Kidney glomerular epithelial cell (primary cell): ENCODE results near the gene NHSL2.
A peak's percentile ranks its signal among the peaks of the same experiment; 100 is the strongest.
"Not testable (repeated sequence)": the region's sequence is repeated elsewhere in the genome, so short reads cannot be mapped to it uniquely, and the experiment has no call there.

Experiments
- DNase-seq: peaks from one replicate; lab custom pipeline; 2025; lab: John Stamatoyannopoulos, UW

NHSL2 gene

DNA sequence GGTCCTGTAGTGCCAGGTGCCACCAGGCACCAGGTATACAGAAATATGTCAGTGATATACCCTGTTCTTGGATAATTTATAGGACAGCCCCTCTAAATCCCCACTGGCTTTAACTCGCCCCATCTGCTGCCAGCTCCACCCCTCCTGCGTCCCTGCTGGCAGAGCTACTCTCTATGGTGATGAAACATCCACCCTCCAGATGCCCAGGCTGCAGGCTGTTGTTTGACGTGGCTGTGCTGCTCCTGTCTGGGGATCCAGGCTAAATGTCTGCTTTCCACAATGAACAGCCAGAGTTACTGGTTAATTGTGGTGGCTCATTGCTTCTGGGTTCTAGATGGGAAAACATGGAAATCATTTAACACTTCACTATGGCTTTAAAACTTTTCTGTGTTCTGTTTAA lies 12.9 kb downstream of the NHSL2 start:
- DNase-seq, result no peak

DNA sequence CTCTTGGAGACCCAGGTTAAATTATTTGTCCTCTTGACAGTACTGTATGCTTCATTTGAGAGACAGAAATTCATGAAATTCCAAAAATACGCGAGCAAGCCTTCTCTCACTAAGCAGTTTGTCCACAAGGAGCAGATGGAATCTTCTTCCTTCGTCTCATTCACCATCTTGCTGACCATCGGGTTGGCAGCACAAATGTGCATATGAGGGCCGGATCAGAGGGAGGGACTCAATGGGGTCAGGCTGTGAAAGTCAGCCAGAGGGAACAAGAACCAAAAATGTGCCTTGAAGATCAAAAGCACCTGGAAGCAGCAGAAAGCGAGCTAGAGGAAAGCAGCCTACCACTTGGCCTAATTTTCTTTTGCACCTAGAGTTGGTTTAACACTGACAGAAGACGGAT lies 16.4 kb downstream of the NHSL2 start:
- no peak for DNase-seq

DNA sequence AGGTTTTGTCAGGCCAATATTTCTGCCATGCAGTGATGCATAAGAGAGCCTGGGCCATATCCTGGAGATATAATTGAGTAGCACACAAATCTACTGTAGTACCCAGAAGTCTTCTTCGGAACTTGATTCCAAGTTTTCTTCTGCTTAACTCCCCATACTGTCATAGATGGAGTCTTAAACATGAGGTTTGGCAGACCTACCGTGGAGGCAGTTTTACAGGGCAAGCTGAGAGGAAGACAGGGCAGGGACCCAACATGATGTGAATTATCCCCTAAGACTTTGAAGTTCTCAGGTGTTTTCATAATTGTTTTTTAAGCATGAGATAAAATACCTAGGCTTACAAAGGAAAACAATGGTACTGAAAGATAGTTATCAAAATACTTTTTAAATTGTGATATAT lies 18.2 kb downstream of the NHSL2 start:
- DNase-seq, result no peak

DNA sequence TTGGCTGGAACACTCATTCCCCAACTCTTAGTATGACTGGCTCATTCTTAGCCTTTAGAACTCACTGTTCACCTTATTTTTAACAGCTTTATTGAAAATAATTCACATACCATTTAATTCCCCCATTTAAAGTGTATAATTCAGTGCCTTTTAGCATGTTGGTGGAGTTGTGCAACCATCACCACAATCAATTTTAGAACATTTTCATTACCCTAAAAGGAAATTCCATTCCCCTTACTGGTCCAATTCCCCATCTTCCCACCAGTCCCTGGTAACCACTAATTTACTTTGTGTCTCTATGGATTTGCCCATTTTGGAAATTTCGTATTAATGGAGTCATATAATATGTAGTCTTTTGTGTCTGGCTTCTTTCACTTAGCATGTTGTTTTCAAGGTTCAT lies 19.7 kb downstream of the NHSL2 start:
- no peak for DNase-seq

DNA sequence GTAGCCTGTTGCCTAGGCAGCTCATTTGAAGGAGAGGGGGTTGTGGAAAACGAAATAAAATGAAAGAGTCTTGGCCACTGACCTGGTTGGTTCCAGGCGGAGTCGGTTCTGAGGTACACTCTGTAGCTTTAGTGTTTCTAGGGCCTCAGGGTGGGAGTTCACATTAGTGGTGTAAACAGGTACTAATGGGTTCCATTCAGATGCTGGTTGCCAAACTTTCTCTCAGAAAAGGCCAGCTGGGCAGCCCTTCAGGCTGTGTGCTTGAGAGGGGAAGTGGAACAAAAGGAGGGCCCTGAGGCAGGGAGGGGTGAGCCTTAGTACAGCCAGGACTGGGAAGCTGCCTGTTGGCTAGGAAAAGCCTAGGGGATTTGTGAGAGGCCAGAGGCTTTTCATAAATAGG lies 24.8 kb downstream of the NHSL2 start:
- no peak for DNase-seq

DNA sequence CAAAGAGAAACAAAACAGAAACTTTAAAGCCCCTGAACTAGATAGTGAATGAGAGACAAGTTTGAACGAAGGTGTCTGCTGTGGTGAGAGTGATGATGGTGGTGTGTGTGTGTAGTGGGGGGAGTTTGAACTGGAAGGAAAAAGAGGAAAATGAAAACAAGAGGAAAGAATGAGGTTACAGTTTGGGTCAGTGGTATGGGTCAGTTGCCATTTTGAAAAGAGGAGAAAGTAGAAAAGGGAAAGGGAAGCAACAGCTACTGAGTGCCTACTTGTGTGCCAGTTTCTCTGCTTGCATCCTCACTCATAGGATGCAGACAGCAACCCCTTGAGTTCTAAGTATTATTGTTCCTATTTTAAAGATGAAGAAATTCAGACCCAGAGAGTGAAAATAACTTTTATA lies 26.0 kb downstream of the NHSL2 start:
- DNase-seq, result no peak

DNA sequence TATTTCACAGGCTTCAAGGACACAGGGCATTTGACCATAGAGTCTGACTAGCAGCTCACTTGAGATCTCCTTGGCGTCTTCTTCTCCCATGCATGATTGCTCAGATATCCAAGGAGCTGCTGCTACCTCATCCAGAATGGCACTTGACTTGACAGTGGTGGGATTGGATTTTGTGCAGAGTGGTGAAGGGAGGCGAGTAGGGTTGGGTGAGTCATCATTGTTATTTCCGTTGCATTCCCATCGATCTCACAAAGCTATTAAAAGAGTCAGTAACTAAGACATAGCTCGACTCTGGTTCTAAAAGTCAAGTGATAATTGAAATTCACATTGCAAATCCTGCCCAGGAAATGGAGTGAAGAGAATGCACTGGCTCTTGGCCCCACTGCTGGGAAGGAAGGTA lies 27.7 kb downstream of the NHSL2 start:
- DNase-seq, result no peak

DNA sequence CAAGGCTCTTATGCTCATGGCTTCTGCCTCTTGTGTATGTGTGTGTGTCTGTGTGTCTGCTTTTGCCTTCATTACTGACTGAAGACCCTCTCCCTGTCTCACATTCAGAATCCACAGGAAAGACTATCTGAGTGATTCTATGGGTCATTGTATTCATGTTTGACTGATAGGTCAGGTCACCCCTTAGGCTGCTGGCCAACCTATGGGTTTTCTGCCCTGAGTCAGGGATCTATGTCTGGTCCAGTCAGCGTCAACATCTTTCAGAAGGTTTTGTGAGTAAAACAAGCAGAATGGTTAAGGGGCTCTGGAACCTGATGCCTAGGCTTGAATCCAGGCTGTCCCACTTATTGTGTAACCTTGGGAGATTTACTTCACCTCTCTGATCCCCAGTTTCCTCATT lies 30.5 kb downstream of the NHSL2 start:
- DNase-seq, result no peak

DNA sequence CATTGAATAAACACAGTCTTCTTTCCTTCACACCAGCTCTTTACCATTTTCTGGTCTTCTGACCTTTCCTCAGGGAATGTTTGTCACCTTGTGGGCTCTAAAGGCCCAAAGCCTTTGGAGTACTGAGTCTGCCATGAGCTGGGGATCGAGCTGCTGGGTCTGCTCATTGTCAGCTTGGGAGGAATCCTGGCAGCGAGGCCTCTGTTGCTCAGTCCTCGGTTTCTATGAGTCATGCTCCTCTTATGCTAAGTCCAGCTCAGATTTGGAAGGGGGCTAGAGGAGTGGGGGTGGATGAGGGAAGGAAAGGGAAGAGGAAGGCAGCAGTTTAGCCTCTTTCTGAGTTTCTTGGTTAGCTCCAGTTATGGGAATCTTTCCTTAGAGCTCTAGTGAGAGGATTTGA lies 31.1 kb downstream of the NHSL2 start:
- DNase-seq, result no peak

DNA sequence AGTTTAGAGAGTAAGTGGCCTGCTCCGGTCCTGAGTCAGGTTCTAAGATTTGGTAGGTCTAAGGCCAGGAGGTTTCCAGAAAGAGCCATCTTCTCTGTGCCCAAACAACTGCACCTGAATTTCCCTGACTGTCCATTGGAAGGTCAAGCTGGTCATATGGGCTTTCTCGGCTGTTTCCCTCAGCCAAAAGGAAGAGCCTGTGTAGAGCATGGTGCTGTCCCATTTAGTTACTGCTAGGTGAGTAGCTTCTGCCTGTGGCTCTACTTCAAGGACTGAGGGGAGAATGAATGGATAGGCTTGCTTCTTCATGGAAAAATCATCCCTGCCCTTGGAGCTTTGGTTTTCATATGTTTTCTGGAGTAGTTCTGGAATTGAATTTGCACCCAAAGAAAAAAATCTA lies 33.7 kb downstream of the NHSL2 start:
- no peak for DNase-seq

DNA sequence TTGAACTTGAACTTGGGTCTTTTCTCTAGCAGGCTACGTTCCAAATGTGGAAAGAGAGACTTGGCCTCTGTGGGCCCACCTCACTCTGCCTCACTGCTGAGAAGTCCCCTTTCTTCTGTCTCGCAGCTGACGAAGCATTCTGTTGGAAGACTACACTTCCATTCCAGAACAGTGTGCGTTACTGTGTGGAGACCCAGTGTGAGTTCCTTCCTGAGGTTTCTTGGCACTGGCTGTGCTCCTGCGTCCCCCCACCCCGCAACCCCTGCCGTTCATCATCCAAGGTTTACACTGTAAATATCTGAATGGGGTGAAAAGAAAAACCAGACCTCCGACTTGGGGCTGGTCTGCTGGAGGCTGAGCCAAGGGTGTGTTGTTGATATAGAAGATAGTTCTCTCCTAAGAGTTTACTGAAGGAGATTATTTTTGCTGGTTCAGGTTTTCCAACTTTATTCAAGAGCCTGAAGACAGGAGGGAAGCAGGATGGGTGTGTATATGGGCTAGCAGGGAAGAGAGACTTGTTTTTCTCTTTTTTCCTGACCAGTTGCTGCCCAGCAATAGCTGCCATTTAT lies 34.7 kb downstream of the NHSL2 start:
- DNase-seq, result no peak

DNA sequence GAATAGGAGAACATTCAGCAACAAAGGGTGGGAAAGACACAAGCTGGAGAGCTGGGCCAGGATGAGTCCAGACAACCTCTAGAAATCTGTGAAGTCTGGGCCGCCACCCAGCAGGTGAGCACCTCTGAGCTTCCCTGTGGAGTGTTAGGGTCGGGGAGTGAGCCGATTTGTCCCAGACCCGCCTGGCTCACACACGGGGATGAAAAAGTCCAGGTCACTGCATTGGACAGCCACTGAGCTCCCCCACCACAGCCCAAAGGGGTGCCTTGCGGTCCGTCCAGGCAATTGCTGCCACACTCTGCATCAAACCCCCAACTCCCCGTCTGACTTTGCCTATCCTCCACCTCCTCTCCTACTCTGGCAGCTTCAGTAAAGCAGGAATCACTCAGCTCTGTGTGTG lies 38.7 kb downstream of the NHSL2 start:
- no peak for DNase-seq

DNA sequence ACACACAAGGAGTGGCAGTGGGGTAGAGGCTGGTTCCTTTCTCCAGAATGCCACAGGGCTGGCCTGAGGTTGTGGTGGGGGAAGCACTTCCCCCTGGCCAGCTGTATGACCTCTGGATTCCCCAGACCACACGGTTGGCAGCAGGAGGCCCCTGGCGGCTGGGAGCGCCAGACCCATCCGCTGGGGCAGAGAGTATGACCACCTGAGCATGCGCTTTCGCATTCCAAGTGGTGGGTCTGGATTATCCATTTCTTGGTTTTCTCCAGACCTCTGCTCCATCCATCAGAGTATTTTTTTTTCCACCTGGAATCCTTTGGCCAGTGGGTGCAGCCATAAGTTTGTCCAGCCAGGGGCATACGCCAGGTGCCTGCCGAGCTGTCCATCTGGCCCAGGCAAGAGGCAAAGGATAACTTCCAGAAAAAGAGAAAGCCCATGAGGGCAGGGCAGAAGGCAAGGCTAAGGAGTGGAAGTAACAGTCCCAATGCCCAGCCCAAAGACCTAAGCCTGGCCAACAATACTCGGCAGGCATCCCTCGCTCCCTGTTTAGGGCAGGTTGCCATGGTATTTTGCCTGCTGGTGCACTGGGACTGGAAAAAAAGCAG lies 39.3 kb downstream of the NHSL2 start:
- no peak for DNase-seq

DNA sequence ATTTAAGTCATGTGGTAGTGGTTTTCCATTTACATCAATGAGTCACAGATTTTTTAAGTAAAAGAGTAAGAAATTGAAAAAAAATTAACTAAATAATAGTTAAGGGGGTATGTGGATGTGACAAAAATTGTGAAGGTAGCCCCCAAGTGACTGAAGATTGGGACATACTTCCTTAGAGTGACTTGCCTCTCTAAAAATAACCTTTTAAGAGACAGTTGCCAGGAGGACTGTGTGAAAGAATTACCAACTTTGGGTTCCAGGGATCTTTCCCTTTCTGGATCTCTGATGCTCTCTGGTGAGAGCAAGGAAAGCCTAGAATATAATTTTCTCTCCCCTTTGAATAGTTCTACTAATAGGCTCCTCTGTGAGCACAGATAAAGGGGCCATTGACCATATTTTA lies 42.7 kb downstream of the NHSL2 start:
- DNase-seq, result no peak

DNA sequence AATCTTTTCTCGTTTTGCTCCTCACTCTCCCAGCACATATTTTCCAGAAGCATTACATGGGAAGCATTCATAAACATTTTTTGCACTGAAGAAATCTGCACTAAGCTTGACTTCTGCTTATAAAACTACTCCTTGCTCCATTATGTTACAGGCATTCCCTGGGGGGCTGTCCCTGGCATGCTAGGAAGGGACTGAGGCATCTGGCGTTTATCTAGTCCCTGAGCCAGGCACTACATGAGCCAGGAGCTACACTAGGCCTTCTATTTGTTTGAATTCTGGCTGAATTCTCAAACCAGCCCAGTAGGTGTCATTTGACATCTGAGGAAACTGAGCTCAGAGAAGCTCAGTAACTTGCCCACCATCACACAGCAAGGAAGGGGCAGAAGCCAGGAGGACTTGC lies 43.3 kb downstream of the NHSL2 start:
- DNase-seq, result no peak

DNA sequence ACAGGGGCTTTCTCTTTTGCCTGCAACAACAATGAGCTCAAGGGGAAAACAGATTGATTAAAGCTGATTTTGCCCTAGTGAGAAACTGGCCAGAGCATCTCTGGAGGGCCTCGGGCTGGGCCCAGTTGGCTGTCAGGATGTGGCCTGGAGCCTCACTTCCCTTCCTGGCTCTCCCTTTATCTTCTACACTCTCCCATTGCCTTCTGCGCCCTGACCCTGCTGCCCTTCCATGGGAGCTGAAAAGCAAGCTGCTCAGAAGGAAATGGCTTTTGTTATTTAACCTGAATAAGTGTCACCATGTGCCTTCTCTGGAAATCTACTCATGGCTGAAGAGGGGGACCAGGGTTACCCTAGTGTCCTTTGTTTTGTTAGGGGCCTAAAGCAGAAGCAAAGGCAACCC lies 43.8 kb downstream of the NHSL2 start:
- DNase-seq, result no peak

DNA sequence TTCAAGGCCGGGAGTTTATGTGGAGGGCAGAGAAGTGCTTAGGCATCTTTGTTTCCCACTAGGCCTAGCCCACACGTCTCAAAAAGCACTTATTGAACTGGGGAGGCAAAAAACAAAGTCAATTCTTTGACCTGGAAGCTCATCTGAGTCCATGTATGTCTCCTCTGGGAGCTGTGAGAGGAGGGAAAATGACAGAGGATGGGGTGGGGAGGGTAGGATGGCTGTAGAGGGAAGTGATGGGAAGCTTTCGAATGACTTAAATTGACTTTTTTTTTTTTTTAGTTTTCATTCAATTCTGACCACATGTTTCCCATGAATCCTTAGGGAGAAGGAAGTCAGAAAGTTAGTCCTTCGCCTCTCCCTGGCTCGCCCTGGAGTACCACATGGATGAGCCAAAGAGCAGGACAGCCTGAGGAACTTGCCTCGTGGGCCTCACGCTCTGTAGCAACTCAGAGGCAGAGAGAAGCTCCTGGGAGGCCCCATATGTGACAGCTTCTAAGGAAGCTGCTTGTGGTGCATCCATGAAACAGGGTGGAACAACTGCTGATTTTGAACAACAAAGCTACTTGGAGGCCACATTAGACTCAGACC lies 45.0 kb downstream of the NHSL2 start:
- DNase-seq, result no peak

DNA sequence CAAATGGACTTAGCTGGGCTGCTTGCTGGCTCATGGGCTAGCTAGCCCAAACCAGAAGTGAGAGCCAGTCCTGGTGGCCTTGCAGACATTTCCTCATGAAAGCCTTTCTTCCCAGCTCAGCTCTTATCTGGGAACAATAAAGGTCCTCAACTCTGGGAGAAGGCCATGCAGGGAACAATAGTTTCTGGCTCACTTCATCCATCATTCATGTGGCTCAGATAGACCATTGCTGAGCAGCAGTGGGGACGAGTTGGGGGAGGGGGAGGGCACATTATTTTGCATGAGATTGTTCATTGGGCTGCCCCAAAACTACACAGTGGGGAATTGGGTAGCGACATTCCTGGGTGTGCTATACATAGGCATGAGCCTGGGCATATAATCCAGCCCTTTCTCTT lies 47.6 kb downstream of the NHSL2 start:
- no peak for DNase-seq

DNA sequence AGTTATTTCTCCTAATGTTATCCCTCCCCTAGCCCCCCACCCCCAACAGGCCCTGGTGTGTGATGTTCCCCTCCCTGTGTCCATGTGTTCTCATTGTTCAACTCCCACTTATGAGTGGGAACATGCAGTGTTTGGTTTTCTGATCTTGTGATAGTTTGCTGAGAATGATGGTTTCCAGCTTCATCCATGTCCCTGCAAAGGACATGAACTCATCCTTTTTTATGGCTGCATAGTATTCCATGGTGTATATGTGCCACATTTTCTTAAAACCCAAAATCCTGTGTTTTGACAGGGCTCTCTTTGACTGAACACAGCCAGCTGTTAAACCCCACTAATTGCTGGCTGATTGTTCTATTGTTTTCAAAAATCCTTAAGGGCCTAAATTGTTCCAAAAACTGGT lies 53.5 kb downstream of the NHSL2 start:
- DNase-seq, result not testable (repeated sequence)

DNA sequence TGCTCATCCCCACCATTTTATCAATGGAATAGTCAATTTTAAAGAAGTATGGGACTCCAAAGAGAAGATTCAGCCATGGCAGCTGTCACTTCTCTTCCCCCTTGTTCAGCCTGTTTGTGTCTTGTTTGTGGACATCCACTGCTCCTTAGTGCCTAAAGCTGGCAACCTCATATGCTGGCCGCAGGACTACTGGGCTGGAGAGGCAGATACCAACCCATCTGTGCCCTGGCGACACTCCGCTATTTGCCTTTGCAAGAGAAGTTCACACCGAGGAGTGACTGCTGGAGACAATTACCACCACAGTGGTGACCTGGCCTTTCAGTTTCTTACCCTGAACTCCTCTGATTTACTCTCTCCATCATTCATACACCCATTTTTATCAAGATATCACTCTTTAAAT lies 64.3 kb downstream of the NHSL2 start:
- DNase-seq, result no peak

DNA sequence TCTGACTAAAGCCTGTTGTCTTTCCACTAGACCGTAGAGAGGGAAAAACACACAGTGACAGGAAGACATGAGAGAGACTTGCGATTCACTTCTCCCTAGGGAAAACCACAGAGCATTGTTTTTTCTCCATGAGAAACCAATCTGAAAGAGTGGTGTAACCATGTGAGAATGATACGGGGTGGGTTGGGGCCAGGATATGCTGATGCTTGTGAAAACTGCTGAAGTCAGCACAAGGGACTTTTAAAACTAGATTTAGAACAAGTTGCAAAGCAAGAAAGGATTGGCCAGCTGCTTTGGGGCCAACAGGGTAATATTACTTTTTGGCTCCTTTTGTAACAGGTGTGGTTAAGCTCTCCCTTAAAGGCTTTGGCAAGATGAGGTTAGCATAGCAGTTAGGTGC lies 66.1 kb downstream of the NHSL2 start:
- peak; percentile 46 for DNase-seq

DNA sequence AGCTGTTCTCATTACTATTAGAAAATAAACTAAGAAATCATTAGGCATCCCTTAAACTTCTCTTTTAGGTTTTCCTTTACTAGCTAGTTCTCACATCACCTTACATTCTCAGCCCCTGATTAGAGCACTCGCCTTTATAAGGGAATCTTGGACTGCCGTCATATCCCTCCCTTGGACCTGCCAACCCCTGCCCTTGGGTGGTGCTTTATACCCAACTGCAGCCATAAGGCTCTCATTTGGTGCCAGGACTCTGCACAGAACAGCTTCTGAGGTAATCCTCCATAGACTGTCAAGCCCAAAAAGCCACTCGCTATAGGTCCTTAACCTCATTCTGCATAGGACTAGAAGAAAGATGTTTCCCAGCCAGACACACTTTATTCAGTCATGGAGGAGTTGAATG lies 67.5 kb downstream of the NHSL2 start:
- DNase-seq, result no peak

DNA sequence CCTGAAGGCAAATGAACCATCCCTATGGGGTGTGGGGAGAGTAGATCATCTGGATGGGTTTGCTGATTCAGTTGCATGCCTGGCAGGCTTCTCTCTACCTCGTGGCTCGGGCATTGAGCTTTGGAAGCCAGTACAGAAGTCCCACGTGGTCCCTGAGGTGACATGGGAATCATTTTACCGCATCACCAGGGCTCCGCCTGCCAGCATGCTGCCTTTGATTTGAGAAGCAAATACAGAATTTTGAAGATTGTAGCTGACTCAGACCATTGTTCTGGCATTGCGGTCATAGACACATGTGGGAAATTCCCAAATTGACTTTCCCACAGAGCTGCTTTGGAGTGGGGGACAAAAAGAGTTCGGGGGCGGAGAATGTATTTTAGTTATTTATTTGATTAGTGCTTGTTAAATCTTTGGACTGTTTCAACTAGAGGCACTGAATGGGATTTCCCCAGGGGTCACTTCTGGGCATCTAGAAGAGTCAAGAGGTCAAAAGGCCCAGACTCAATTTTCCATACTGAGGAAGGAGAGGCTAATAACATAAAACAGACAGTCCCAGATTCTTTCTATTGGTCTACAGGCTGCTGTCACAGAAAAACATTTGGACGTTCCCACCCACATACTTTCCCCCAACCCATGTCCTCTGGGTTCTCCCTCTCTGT lies 79.3 kb downstream of the NHSL2 start:
- DNase-seq, result peak; percentile 46

DNA sequence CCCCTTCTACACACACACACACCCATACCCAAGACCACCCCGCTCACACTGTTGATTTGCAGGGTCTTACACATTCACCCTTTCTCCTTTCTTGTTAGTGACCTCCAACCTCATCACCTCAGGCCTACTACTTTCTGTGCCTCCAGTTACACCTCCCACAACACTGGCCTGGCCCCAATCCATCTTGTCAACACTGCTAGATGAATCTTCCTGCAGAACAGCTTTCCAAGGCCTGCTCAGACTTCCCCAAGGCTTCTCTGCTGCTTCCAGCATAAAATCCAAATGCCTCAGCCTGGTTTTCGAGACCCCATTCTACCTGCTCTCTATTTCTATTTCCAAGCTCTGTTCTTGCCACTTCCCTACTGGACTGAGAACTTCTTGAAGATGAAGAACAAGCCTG lies 79.9 kb downstream of the NHSL2 start:
- no peak for DNase-seq
